GM13976 (cell line): ENCODE data around the gene NUFIP1.

ENCODE experiments used
- DNase-seq: peaks from one replicate; pipeline ENCODE4 v3.0.0; 2012; ENCODE audit warnings: low spot score
- in situ Hi-C: fragments of 300-500 bp; cut with MboI; formaldehyde crosslinking; loops from one replicate; pipeline ENCODE4 v1.12.0; 2022; ENCODE audit warnings: low sequenced_read_pairs, mixed read lengths, inconsistent platforms; ENCODE audit not compliant: unreplicated experiment
- TF ChIP-seq, protein P1 (sequence below): IDR thresholded peaks from 2 replicates; pipeline ENCODE4 v1.5.1; 2012; ENCODE audit warnings: borderline replicate concordance, mild to moderate bottlenecking; ENCODE audit not compliant: insufficient read depth; ENCODE audit errors: extremely low read depth, missing control alignments, control extremely low read depth

The NUFIP1 gene

DNA sequence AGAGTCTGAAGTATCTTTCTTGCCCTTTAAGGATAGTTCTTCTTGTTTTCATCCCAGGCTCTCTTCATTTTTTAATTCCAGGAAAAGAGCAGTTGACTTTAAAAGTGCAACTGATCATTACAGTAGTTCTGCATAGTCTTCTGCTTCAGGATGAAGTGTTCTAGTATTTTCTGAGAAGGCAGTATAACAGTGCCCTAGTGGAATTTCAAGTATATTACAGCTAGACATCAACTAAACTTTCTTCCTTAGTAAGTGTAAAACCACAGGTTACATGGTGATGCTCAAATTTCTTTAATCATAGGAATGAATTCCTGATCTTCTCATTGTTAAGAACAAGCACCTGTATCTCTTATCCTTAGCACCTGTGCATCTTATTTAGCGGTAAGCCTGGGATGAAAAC lies 10.9 kb downstream of the NUFIP1 start:
- DNase-seq: no peak
- in situ Hi-C loops: no loop called here
- TF ChIP-seq, protein P1, sequence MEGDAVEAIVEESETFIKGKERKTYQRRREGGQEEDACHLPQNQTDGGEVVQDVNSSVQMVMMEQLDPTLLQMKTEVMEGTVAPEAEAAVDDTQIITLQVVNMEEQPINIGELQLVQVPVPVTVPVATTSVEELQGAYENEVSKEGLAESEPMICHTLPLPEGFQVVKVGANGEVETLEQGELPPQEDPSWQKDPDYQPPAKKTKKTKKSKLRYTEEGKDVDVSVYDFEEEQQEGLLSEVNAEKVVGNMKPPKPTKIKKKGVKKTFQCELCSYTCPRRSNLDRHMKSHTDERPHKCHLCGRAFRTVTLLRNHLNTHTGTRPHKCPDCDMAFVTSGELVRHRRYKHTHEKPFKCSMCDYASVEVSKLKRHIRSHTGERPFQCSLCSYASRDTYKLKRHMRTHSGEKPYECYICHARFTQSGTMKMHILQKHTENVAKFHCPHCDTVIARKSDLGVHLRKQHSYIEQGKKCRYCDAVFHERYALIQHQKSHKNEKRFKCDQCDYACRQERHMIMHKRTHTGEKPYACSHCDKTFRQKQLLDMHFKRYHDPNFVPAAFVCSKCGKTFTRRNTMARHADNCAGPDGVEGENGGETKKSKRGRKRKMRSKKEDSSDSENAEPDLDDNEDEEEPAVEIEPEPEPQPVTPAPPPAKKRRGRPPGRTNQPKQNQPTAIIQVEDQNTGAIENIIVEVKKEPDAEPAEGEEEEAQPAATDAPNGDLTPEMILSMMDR: no peak

DNA sequence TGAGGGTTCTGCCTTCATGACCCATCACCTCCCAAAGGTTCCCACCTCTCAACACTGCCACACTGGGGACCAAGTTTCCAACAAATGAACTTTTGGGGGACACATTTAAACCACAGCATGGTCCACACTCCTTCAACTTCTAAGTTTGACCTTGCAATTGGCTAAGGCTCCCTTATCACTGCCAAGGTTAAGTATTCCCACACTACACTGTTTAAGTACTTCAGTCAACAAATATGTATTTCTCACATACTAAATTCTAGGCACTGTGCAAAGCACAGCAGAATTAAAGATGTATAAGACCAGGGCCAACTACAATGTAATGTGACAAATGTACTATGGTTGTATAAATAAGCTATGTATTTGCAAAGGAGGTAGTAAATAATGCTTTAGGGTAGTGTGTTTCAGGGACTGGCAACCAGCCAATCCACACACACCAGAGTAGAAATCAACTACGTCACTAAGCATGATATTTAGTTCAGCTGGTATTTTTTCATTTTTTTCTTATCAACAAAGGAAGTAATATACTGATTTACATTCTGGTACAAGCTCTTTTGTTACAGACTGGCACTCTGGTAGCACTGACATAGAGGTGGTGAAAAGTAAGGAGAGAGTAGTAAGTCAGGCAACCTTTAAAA lies 12.2 kb downstream of the NUFIP1 start:
- DNase-seq: no peak
- in situ Hi-C loops: no loop called here
- TF ChIP-seq, protein P1: no peak

DNA sequence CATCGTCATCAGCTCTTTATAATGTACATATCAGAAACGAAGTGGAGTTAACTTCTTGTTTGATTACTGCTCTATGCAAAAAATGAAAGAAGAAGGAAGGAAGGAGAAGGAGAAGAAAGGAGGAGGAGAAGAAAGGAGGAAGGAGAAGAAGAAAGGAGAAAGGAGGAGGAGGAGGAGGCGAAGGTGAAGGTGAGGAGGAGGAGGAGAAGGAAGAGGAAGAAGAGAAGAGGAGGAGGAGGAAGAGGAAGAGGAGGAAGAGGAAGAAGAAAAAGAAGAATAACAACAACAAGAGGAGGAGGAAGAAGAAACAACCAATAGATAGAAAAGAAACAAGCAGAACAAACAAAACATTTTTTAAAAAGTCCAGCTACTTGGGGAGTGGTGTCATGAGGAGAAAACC lies 13.1 kb downstream of the NUFIP1 start:
- no peak for DNase-seq
- TF ChIP-seq, protein P1: no peak
- in situ Hi-C loops: no loop called here

DNA sequence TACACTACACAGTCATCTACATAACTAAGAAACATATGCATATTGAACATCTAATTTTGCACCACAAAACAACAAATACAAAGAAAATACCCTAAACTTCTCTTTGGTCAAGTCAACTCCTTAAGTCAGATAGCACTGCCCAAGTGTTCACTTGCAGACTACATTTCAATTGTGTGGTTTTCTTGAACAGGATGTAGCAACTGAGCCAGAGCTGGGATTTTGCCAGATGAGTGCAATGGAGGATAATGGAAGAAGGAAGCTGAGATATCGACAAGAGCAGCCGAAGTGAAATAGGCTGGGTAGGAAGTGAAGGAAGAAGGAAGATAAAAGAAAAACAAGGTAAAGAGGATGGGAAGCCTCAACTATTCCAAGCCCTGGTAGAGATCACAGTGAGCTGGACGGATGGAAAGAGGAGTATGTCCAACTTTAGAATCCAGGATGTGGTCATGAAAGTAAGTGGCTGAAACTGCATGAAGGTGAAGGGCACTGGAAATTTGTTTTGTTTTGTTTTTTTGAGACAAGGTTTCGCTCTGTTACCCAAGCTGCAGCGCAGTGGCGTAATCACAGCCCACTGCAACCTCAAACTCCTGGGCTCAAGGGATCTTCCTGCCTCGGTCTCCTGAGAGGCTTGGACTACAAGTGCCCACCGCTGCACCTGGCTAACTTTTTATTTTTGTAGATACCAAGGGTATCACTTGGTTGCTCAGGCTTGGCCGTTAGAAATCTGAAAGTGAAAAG lies 15.0 kb downstream of the NUFIP1 start:
- TF ChIP-seq, protein P1: no peak
- no peak for DNase-seq
- in situ Hi-C loops: no loop called here

DNA sequence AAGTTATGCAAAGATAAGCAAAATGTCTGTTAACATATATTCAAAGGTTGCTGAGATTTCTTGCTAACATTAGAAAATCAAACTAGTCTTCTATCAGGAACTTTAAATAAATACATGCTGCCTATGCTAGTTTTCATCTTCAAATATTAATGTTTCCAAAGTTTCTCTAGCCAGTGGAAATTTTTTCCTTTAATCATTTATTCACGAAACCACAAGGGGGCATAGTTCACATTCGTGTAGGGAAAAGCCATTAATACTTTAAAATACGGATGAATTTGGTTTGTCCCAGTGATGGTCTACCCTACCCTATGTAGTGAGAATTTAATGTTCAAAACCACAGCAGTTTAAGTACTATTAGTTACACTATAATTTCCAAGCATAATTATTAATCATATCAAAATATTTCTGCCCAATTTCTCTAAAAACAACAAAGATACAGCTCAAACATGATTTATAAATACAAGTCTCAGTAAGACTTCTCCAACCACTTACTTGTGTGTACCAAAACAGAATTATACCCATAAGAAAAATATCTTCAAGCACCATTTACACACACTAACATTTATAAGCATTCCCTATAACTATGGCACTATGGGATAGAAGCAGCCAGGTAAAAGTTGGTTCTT lies 16.2 kb downstream of the NUFIP1 start:
- DNase-seq: no peak
- in situ Hi-C loops: no loop called here
- TF ChIP-seq, protein P1: no peak

DNA sequence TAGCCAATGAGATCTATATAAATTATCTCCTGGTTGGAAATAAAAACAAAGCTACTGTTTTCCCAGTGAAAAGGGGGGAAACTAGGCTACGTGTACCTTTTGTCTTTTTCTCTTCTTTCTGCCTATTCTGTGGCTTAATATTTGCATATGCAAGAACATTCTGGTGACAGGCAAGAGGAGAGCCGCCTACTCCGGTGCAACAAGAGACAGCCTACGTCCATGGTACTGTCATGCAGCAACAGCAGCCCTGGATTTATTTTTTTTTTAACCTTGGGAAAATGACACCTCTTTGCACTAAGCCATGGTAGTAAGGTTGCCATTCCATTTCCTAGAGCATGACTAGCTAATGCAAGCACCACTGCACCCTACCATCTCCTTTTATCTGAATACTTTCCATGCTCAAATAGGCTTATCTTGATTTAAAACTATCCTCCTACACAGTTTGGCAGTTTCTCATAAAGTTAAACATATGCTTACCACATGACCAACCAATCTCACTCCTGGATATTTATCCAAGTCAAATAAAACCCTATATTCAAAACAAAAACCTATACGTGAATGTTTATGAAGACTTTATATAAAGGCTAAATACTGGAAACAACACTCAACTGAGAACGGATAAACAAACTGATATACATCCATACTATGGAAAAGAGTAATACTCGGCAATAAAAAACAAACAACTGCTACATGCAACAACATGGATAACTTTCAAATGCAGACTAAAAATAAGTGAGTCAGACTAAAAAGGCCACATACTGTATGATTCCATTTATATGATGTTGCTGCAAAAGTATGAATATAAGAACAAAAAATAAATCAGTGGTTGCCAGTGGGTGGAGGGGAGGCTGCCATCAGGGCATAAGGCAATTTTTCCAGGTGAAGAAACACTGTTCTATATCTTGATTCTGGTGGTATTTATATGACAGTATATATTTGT lies 17.3 kb downstream of the NUFIP1 start:
- in situ Hi-C loops: no loop called here
- no peak for DNase-seq
- TF ChIP-seq, protein P1: no peak
